NCI-H146 treated with DMSO at 0.1 percent for 48 hours (cell line): Measurements from ENCODE around the gene RANBP9.

Source experiments
- DNase-seq: peaks from one replicate; lab custom pipeline; 2025; ENCODE audit not compliant: unreplicated experiment; lab: John Stamatoyannopoulos, UW

RANBP9 gene

DNA sequence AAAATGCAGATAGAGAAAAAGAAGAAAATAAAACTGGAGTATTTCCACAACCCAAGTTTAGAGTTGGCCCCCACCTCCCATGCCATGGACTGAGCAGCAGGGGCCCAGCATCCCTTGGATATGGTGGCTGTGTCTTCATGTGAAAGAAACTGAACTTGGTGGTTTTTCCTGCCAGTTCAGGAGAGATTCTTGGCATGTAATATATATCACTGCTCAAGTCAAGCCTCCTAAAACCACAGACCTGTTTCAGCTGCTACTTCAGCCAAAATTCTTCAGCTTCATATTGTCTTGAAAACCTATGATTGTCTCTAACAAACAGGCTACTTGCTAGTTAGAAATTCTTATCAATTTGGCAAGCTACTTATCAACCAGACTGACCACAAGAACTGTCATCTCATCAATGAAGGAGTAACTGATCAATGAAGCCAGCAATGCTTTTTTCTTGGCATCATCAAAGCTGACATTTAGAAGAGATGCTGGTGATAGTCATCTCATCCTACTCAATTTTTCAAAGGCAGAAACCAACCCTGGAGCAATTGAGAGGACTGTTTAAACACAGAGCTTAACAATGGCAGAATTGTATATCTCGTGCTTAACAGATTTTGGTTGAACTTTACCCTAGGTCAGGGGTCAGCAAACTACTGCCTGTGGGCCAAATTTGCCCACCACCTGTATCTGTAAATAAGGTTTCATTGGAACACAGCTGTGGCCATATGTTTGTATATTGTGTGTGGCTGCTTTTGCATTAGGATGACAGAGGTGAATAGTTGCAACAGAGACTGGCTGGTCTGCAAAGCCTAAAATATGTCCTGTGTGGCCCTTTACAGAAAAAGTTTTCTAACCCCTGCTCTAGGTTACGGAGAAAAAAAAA, 106.9 kb downstream of the RANBP9 start:
- DNase-seq, result no peak

DNA sequence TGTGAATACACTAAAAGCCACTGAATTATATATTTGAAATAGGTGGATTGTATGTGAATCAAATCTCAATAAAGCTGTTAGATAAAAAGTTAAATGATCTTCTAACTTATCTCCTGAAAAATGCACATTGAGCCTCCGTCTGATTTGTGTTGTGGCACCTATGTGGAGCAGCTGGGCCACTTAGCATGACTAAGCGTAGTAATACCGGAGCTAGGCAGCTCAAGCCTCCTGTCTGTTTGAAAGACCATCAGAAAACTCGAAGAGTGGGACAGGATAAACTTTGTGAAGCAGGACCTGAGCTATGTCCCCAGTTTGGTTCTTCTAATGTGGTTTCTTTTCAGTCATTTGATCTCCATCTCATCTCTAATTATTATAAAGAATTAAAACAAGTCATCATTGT, 107.5 kb downstream of the RANBP9 start:
- no peak for DNase-seq

DNA sequence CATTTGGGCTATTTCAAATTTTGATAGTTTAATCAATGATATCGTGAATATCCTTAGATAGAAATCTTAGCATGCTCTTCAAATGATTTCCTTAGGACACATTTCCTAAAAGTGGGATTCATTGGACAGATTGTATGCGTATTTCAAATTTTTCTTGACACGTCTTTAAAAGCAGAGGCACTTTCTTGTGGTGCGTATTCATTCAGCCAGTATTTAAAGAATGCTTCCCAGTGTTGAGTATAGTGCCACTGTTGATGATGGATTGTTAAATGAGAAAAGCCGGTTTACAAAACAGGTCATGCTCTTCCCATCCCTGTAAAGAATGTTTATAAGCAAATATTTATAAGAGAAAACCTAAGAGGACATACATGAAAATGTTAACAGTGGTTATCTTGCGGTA, 111.6 kb downstream of the RANBP9 start:
- DNase-seq, result no peak

DNA sequence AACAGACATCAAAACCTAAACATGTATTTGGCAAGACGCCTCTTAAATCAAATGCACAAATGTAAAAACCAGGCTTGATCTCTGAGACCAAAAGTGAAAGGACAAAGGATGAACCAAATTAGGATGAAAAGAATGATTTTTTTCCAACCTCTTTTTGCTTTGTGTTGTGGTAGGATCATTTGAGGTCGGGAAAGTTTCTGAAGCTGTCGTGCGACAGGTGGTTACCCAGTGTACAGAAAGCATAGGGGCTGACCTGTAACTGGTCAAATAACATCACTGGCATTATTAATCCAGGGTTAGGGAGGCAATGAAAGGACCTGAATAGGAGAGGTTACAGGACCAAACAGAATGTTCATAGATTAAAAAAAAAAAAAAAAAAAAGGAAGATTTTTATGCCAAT, 114.6 kb downstream of the RANBP9 start:
- DNase-seq, result no peak

DNA sequence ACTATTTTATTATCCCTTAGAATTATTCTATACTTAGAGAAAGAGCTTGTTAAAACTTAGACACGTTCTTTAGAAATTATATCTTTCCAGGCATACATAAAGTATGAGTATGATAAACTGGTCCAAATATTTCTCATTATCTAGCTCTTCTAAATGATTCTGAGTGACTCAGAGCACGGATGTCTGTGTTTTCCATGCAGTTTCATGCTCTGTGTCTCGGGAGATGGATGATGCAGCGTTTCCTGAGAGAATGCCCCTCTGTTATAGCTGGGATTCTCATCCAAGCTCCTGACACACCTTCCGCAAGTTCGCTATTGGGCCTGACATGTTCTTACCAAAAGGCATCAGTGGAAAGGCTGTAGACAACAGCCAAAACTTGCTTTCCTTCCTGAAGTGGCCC, 117.9 kb downstream of the RANBP9 start:
- DNase-seq, result no peak

DNA sequence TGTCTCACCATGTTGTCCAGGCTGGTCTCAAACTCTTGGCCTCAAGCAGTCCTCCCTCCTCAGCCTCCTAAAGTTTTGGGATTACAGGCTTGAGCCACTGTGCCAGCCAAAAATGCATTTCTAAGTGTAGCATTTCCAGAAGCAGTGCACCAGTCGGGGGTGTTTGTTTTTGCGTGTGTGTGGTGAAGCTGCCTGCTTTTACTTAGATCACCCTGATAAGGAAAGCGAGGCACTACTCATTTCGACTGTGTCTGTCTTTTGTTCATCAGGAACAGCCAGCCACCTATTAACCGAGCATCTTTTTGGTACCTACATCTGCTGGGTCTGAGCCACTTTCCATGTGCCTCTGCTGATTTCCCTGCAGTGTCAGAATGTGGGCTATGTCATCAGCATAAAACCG, 118.5 kb downstream of the RANBP9 start:
- DNase-seq, result no peak

DNA sequence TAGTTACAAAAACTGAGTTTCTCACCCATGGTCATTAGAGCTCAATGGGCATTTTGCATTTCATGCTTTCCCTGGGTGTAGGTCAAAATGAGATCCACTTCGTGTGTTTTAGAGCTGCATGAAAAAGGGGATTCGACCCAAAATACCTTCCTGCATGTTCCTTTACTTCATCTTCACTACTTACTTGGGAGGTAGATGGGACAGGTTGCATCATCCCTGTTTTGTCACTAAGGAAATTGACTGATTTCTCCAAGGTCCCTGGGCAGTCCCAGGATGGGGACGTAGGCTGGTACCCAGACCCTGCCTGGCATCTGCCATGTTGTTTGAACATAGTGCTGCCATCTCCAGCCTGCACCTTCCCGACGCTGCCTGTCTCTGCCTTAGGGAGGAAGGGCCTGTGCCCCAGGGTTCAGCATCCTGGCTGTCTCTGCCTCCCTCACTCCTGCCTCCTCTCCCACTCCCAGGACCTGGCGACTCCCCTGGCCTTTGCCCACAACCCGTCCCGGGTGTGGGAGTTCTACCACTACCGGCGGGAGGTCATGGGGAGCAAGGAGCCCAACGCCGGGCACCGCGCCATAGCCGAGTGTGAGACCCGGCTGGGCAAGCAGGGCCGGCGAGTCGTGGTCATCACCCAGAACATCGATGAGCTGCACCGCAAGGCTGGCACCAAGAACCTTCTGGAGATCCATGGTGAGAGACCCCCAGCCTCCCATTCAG, 120.3 kb downstream of the RANBP9 start:
- no peak for DNase-seq

DNA sequence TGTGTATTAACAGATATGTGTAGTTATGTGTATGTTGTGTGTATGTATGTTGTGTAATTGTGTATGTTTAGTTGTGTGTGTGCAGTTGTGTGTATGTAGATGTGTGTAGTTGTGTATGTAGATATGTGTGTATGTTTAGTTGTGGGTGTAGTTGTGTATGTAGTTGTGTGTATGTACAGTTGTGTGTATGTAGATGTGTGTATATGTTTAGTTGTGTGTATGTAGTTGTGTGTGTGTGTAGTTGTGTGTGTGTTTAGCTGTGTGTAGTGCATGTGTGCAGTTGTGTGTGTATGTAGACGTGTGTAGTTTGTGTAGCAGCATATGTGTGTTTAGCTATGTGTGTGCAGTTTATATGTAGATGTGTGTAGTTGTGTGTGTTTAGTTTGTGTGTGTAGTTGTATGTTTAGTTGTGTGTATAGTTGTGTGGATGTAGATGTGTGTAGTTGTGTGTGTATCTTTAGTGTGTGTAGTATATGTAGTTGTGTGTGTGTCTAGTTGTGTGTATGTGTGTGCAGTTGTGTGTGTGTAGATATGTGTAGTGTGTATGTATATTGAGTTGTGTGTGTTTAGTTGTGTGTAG, 121.0 kb downstream of the RANBP9 start:
- DNase-seq, result no peak

DNA sequence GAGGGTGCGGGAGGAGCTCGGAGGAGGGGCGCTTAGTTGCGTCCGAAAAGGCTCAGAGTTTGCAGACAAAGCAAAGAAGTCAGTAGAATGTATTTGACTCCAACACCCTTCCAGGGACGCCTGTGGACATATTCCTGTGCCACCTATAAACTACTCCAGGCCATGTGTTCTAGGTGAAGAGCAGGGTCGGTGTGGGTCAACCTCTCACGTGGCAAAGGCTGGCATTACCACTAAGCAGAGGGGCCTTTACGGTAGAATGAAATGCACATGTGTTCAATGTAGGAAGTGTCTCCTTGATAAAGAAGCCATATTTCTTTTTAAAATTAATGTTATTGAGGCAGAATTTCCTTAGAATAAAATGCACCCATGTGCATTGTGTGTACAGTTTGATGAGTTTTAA, 121.8 kb downstream of the RANBP9 start:
- no peak for DNase-seq

DNA sequence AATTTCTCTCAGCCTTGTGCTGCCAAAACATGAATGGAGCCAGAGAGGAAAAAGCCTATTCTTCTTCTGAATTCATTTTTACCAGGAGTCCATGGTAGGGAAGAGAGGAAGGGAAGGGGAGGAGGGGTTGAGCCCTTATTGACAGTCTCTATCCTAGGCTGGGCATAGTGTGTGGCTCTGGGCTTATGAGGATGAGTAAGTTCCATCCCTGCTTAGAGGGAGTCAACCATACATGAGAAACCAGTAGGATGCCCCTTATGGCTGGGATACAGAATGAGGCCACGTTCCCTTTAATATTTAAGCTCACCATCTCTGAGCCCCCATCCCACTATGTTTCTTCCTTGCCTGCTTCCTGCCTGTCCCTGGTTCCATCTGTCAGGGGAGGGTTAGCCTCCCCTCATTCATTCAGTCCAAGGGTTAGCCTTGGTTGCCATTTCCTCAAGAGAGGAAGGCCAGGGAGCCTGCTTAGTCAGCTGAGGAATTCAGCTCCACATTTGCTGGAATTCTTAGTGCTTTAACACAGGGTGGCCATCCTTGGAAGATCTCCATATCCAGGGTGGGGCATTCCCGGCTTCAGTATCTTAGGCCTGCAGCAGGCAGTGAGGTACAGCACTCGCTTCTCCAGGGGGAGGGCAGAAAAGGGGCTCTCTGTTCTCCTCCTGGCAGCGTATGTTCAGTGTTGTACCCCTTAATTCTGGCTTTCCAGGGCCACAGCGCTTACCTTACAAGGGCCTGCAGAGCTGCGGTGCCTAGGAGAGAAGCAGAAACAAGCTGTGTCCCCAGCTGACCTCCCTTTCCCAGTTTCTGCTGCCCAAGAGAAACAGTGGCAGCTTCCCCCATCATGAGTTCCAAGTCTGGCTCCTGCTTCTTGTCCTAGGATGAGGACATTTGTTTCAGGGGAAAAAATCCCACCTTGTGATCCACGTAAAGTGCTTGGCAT, 124.8 kb downstream of the RANBP9 start:
- no peak for DNase-seq

DNA sequence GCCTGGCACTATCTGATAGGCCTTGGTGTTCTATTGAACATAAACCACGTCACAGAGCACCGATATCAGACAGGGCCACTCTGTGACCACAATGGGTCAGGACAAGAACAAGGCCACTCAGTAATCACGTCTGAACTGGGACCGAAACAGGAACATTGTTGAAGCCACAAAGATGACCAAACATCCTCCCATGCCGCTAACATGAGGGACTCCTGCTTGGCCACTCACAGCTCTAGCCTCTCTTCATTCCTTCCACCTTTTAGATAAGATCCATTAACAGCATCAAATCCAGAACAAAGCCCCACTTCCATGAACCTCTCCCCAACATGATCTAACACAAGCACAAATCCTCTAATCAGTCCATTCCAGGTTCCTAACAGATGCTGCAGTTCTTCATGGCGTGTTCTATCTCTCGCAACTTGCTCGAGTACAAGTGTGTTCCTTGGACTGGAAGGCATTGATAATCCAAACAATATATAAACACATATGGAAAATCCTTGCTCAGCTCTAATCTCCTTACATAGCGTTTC, 129.9 kb downstream of the RANBP9 start:
- DNase-seq, result no peak

DNA sequence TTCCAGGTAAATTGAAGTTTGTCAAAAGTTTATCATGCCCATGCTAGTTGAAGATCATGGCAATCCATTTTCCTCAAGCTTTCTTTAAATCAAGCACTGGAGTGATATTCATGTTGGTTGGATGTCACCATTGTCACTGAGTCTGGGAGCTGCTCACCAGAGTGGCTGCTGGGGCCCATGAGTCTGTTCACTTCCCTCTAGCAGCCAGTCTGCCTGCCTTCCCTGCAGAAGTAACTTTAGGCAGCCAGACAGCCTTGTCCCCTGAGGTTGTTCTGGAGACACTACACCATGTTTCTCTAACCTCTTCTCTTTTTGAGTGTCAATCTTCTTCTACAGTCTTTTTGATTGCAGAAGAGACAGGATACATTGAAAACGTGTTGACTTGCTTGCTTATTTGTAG, 131.7 kb downstream of the RANBP9 start:
- no peak for DNase-seq

DNA sequence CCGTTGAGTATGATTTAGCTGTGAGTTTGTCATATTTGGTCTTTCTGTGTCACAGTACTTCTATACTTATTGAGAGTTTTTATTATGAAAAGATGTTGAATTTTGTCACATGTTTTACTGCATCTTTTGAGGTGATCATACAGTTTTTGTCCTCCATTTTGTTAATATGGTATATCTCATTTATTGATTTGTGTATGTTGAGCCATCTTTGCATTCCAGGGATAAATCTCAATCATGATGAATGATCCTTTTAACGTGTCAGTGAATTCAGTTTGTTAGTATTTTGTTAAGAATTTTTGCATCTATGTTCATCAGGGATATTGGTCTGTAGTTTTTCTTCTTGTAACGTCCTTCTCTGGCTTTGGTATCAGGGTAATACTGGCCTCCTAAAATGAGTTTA, 133.7 kb downstream of the RANBP9 start:
- no peak for DNase-seq

DNA sequence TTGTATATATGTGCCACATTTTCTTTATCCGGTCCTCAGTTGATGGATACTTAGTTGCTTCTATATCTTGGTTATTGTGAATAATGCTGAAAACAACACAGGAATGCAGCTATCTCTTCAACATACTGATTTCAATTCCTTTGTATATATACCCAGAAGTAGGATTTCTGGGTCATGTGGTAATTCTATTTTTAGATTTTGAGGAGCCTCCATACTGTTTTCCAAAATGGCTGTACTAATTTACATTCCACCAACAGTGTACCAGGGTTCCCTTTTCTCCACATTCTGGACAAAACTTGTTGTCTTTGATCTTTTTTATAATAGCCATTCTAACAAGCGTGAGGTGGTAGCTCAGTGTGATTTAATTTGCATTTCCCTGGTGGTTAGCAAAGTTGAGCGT, 135.6 kb downstream of the RANBP9 start:
- no peak for DNase-seq

DNA sequence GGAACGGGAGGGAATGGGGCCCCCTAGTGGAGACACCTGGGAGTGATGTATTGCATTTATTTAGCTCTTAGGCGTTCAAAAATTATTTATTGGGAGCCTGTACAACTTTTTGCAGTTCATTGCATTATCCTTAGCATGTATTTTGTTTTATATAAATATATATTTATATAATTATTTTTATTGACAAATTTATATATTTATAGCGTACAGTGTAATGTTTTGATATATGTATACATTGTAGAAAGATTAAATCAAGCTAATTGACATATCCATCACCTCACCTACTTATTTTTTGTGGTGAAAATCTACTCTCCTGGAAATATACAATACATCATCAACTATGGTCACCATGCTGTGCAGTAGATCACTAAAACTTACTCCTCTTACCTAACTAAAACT, 136.3 kb downstream of the RANBP9 start:
- DNase-seq, result no peak

DNA sequence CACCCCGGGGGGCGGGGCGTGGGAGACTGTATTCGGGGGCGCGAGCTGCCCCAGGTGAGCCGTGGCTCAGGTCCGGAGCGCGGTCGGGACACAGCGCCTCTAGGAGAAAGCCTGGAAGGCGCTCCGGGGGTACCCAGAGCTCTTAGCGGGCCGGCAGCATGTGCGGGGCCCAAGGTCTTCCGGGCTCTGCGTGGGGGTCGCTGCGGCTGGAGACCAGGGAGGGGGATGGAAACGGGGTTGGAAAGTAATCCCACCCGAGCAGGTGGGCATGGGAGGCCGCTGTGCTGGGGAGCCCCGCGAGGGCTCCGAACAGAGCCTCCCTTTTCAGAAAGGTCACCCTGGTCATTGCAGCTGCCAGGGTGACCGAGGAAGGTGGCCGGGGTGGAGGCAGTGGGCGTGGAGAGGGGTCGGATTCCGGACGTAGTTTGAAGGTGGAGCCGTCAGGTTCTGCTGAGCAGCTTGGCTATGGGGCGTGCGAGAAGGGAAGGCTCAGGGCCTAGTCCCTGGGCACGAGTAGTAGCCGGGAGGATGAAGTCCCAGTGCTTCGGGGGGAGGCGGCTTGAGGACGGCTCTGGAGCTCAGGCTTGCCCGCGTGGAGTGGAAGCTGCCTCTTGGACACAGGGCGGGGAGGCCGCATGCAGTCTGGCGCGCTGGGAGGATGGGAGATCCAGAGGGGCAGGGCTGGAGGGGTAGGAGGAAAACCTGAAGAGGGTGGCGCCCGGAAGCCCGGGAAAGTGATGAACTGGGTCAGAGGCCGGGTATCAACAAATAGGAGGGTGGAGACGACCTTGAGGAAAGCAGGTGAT, 136.9 kb downstream of the RANBP9 start, which contains the start of gene SIRT5:
Gene SIRT5 (plus strand): TSS at position 31 of the 806 bp plus-strand sequence. CDS start 9,510 bp downstream, outside the sequence.
- peak; percentile 90 for DNase-seq

DNA sequence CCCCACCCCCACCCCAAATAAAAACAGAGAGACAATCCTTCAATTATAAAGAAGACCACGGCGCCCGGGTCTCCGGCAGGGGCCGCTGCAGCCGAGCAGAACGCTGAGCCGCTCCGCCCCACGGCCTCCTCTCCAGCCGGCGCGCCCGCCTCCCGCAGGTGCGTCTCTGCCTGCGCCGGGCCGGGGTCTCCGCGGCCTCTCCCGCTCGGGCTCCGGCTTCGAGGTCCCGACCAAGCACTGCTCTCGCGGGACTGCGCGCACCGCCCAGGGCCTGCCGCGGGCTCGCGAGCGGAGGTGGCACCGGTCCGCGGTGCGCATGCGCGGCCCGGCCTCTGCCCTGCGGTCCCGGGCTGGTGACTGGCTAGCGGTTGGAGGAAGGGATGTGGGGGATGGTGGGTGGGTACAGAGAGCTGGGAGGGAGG, 137.5 kb downstream of the RANBP9 start:
- peak; percentile 89 for DNase-seq

DNA sequence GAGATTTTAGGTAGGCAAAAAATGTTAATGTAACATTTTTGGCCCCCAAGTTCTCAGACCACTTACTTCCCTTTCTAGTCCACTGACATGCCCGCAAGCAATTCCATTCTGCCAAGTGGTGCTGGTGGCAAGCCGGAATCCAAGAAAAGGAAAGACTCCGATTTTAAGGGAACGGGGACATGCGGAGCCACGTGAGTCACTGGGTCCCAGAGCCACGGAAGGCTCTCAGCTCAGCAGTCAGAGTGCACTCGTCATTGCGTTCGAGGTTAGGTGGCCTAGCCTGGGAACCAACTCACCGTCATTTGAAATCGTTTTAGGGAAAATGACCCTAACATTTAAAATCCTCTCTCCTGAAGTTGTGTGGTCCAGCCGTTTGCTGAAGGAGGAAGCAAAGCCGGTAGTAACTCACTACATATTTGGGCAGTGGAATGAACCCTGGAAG, 137.9 kb downstream of the RANBP9 start:
- no peak for DNase-seq

DNA sequence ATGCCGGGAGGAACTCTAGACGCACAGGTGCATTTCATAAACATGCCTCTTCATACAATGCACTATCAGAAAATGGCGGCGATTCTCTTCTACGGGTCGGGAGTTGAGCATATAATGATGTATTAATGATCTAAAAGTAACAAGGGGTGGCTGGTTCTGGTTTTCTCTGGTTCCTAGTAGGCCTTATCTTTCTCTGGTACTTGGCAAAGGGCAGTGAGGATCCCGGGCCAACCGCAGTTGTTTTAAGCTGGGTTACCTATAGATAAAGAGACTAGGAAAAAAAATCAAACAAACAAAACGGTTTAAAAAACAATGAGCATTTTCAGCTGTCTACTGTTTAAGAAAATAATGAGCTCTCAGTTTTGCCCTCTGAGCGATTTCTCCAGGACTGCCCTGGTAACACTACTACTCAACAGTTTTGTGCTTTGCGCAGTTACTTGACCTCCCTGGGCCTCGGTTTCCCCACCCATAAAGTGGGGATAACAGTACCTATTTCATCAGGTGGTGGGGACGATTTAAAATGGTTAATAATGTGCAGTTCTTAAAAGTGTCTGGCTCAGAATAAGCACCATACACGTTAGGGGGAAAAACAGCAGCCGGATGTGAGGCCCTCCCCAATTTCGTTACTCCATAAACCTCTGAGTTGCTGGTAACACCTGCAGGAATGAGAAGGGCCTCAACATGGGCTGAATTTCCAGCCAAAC, 138.5 kb downstream of the RANBP9 start:
- DNase-seq, result no peak
